Natural killer cell treated with Interleukin-12 subunit alpha and Interleukin-12 subunit beta and Interleukin-15 and Interleukin-18, amount 100 ng/mL, for 72 hours (primary cell): ENCODE data around the gene NELFCD. TPM values are rescaled to one million over a fixed set of nuclear protein-coding genes. Genes with fewer than 3 reads are reported as not detected.
A peak's percentile ranks its signal among the peaks of the same experiment; 100 is the strongest.

Source experiments
- ATAC-seq, 2 donors: fragments of 150-1000 bp; cut with Tn5 transposase in 1 of 2; sonication (Bioruptor Pico), chemical (Tn5 transposase) in 1 of 2; 2 replicates each; pipeline ENCODE4 v1.10.0; 2021
- DNase-seq: peaks from one replicate; pipeline ENCODE4 v3.0.0; 2022; ENCODE audit warnings: low spot score
- H3K27ac Mint-ChIP-seq, 2 donors: 1 replicate in 1 of 2; 2 replicates in 1 of 2; pipeline ENCODE4 v1.8.0; 2022; ENCODE audit warnings: mixed read lengths in 2 of 2, mild to moderate bottlenecking in 1 of 2, moderate library complexity in 1 of 2
- H3K27me3 Mint-ChIP-seq, 2 donors: 1 replicate in 1 of 2; 2 replicates in 1 of 2; pipeline ENCODE4 v1.8.0; 2022; ENCODE audit warnings: mixed read lengths in 2 of 2
- H3K36me3 Mint-ChIP-seq: one replicate; pipeline ENCODE4 v1.8.0; 2022; ENCODE audit warnings: mixed read lengths
- H3K4me1 Mint-ChIP-seq, 2 donors: 1 replicate in 1 of 2; 2 replicates in 1 of 2; pipeline ENCODE4 v1.8.0; 2022; ENCODE audit warnings: low read depth in 2 of 2, mixed read lengths in 2 of 2, mild to moderate bottlenecking in 1 of 2
- H3K4me3 Mint-ChIP-seq: one replicate; pipeline ENCODE4 v1.8.0; 2022; ENCODE audit warnings: mixed read lengths
- H3K9me3 Mint-ChIP-seq: 2 replicates; pipeline ENCODE4 v1.8.0; 2022; ENCODE audit warnings: mixed read lengths
- total RNA-seq, 2 donors: library from RNA; stranded (reverse); gene quantifications; one replicate each; pipeline ENCODE4 v1.2.3, GENCODE V29; 2022

Gene NELFCD
- total RNA-seq, 2 donors from 2014 or later: 89.1 to 106 TPM

DNA sequence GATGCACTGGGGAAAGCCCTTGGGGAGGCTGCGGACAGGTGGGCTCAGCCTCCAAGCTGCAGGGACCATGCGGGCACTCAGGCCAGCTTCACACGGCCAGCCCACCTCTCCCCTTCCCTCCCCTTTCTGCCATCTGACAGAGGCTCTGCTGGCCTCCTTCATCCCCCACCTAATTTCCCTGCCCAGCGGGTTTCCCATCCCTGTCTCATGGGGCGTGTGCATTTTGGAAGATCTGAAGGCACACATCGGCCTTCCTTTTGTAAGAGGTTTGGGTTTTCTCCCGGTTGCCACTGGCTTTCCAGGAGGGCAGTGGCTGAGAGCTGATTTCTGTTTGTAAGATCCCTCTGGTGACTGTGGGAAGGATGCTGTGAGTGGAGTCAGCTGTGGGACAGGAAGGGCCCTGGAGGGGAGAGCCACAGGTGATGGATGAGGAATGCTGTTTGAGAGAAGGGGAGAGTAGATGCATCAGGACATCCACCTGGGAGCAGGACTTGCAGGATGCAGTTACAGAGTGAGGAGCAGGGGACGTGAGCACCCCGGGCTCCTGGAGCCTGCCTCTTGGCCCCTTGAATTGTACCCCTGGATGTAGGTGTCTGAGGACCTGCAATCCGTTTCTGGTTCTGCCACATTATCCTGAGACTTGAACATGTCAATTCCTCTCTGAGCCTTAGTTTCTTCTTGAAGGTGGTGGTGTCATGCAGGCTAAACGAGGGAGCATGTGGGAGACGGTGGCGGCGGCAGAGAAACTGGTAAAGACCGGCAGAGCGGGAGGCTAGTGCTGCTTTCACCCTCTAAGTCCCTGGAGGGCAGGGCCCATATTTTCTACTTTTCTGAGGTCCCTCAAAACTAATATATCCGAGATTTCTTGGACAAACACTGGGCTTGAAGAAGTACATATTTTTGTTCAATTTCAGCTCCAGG, 32.2 kb downstream of the NELFCD start:
- Mint-ChIP-seq H3K4me1 (peaks cover 33 to 39% of the 10 kb centered on the region in 2 donors), H3K27ac (no peak overlapping the region), H3K27me3 (no peaks in the 10 kb centered on the region), H3K36me3 (no peaks in the 10 kb centered on the region), H3K4me3 (no peak overlapping the region), H3K9me3 (no peaks in the 10 kb centered on the region)
- DNase-seq: no peak
- ATAC-seq: no peak

DNA sequence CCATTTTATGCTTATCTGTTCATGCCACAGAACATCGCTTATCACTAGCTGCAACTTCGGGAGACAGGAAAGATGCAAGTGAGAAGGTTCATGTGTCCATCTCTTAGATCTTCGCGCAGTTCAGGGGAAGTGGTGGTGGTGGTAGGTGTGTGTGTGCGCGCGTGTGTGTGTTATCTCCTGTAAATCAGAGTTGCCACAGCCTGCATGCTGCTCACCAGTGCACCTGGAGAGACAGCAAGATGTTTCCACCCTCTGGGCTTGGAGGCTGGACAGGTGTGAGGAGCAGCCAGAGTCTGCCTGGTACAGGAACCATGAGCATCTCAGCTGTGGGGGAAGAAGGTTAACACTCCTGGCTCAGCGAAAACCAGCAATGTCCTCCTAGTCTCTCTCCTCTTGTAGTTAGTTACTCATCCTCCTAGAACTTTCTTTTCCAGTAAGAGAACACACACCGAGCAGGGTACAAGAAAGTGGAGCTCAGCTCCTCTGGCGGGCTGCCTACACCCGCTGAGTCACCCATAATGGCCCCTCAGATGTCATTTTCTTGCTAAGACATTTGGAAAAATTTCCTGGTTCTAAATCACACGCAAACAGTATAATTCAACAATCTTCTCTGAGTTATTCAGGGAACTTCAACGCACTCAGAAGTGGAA, 33.0 kb downstream of the NELFCD start:
- Mint-ChIP-seq H3K27ac (no peak overlapping the region), H3K27me3 (no peaks in the 10 kb centered on the region), H3K36me3 (no peaks in the 10 kb centered on the region), H3K4me3 (no peak overlapping the region), H3K9me3 (no peaks in the 10 kb centered on the region), H3K4me1 (peaks cover 33 to 40% of the 10 kb centered on the region in 2 donors)
- DNase-seq (no peak), ATAC-seq (peak in 1 of 2 donors; percentile 24)

DNA sequence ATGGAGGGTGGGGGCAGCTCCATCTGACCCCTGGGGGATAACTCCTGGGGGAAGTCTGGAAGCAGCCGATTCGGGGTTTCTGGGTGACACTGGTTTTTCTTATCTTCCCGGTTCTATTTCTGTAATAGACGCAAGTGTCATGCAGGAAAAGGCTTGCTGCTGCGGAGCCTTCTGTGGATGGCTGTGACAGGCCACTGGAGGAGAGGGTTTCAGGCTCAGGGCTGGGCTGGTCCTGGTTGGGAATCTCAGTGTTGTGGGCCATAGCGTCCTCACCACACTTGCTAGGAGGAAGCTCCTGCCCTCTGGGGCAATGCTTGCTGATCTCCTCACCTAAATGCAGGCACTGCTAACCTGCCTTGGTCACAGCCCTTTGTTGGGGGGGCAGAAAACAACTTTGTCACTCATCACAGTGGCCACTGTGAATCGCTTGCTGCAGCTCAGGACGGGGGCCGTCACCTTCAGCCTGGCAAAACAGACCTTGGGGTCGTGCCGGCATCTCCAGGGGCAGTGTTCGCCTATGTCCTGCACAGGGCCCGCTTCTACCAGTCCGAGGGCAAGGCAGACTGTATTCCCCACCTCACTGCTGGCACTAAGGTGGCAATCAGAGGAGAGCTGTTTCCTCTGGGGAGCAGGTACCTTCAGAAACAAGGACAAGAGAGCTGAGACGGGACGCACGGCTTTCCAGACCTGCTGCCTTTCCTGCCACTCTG, 33.8 kb downstream of the NELFCD start:
- Mint-ChIP-seq H3K4me1 (peaks cover 33 to 43% of the 10 kb centered on the region in 2 donors), H3K27me3 (no peaks in the 10 kb centered on the region), H3K36me3 (no peaks in the 10 kb centered on the region), H3K4me3 (no peak overlapping the region), H3K9me3 (no peaks in the 10 kb centered on the region), H3K27ac (no peak overlapping the region)
- ATAC-seq (no peak), DNase-seq (no peak)

DNA sequence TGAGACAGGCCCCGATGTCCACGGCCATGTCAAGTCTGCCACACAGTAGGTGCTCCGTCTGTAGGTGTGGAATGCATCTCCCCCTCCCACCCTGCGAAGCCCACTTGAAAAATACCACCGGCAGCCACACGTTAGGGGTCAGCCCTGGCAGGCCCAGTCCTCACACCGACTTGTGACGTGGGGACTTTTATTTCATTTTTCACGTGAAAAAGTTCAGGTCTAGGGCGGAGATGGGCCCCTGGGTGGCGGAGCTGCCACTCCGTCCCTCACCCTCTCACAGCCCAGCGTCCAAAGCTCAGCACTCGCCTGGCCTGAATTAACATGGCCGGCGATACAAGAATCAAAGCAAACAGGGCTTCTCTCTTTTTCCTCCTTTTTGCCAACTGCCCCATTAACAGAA, 34.4 kb downstream of the NELFCD start:
- no peaks in the 10 kb centered on the region for H3K36me3 Mint-ChIP-seq
- DNase-seq (no peak), ATAC-seq (no peak)
- no peaks in the 10 kb centered on the region for H3K27me3 Mint-ChIP-seq
- H3K4me1 Mint-ChIP-seq: peaks cover 33 to 43% of the 10 kb centered on the region in 2 donors
- no peak overlapping the region for H3K27ac Mint-ChIP-seq
- H3K4me3 Mint-ChIP-seq: no peak overlapping the region
- H3K9me3 Mint-ChIP-seq: no peaks in the 10 kb centered on the region

DNA sequence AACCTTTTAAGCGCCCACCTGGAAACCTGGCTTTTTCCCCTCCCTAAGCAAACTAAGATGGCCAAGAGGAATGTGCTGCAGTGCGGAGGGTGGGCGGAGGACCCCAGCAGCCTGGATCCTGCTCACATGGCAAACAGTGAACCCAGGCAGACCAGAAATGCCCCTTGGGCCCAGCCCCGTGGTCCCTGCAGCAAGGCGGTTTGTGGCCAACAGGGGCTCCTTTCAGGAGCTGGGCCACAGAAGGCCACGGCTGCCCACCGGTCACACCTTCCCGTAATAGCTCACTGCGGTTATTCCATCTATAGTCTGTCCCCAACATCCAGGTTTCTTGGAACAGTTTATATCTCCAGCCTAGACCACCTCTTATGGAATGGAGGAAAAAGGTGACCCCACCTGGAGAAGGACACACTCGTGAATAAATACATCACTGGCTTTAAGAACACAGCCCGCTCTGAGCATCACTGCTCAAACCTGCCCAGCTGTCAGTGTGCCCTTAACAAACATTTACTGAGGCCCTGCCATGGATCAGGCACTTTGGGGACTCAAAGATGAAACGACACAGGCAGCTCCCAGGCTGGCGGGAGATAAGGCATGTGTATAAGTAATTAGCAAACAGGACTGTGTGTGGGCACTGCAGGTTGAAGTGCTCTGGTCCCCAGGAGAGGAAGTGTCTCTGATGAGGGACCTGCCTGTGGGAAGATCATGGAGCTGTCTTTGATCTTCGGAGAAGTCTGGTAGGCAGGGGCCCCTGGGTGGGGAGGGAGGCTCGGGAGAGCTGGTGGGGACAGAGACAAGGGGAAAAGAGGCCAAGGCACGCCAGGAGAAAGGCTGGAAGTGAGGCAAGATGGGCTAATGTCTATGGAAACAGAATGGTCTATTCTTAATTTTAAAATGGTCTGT, 35.0 kb downstream of the NELFCD start:
- H3K27ac Mint-ChIP-seq: no peak overlapping the region
- DNase-seq: no peak
- H3K4me3 Mint-ChIP-seq: no peak overlapping the region
- H3K27me3 Mint-ChIP-seq: no peaks in the 10 kb centered on the region
- H3K9me3 Mint-ChIP-seq: no peaks in the 10 kb centered on the region
- no peak for ATAC-seq
- H3K4me1 Mint-ChIP-seq: peaks cover 38 to 48% of the 10 kb centered on the region in 2 donors
- no peaks in the 10 kb centered on the region for H3K36me3 Mint-ChIP-seq

DNA sequence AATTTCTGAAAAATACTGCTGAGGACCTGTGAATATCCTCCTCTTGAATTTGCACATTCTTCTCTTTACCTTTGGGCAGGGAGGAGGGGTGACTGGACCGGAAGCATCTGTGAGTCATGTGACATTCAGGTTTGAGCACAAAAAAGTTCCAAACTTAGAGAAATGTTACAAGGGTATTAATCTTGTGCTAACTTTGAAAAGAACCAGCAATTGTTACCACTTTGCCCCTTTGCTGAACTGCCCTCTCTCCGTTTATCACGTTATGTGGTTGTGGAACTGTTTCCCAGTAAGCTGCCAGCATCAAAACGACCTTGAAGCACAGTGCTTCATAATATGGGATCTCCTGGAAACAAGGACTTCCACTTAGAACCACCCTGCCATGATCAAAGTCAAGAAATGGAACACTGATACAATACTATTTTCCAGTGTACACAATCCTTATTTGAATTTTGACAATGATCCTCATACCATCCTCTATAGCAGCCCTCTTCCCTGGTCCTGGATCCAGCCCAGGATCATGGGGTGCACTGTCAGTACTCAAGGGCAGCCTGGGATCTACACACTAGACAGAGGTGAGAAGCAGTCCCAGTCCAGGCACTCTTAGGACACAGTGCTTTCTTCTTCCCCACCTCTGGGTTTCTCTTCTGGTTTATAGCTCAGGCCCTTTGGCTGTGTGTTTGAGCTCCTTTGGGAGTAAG, 35.9 kb downstream of the NELFCD start:
- ATAC-seq: no peak
- no peaks in the 10 kb centered on the region for H3K9me3 Mint-ChIP-seq
- no peak overlapping the region for H3K4me3 Mint-ChIP-seq
- no peaks in the 10 kb centered on the region for H3K36me3 Mint-ChIP-seq
- peaks cover 34 to 44% of the 10 kb centered on the region in 2 donors for H3K4me1 Mint-ChIP-seq
- peak overlapping the region; percentile 28 to 31 for H3K27ac Mint-ChIP-seq
- H3K27me3 Mint-ChIP-seq: no peaks in the 10 kb centered on the region
- no peak for DNase-seq

DNA sequence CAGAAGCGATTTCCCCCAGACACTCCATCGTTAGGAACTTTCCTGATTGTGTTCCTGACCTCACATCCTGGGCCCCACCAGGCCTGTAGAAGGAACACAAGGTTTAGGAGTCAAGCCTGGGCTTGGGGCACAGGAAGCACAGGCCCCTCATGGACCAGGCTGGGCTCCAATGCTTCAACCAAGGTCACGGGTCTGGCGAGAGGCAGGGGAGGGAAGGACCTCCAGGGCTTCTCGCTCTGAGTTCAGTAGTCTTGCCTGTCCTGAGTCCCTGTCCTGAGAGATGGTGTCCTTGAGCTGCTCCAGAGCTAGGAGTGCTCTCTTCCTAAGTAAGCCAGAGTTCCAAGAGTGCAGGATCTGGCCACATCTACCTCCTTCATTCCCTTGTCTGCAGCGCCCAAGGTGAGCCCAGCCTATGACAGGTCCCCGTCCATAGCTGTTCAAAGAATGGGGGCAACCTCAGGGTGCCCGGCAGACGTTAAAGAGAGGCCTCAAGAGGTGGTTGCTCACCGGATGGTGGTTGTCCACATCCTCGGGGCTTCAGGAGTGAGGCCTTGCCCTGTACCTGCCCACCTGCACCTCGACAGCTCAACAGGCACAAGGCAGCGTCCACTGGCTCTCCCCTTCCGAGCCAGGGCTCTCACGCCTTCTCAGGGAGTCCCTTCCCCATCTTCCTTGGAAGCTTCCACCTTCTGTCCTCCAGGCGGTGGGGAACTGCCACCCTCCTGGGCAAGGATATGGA, 36.6 kb downstream of the NELFCD start:
- Mint-ChIP-seq H3K4me3 (no peak overlapping the region), H3K9me3 (no peaks in the 10 kb centered on the region), H3K27me3 (no peaks in the 10 kb centered on the region), H3K4me1 (peaks cover 38 to 42% of the 10 kb centered on the region in 2 donors), H3K27ac (peak overlapping the region; percentile 28 to 31), H3K36me3 (peaks cover 4% of the 10 kb centered on the region)
- no peak for ATAC-seq
- DNase-seq: no peak

DNA sequence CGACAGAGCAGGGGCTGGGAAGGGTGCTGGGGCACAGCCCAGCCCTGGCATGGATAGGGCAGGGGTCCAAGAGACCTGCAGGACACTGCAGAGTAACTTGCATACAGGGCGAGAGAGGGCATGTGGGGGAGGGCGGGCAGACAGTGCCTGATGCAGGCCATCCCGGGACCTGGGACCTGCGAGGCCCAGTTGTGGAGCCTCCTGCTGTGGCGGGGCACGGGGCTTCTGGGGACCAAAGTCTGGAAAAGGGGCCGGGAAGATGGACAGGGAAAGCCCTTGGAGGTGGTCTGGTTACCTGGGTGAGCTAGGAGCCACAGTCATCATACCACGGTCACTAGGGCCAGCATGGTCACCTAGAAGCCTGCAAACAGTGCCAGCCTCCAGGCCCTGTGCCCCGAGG, 37.8 kb downstream of the NELFCD start:
- DNase-seq: no peak
- no peak overlapping the region for H3K27ac Mint-ChIP-seq

DNA sequence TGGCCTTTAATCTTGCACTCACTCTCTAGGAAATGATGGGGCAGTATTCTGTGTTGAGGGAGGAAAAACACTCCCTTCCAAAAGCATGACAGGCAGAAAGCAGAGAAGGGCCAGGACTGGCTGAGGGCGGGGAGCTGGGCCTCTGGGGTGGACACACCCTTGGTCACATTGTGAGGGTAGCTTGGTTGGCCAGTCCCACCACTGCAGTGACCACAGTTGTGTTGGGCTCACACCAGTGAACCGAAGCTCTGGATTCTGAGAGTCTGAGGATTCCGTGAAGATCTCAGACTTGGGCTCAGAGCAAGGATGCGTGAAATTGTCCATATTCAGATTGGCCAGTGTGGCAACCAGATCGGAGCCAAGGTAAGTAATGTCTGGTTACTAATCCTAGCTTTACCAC, 38.2 kb downstream of the NELFCD start, which contains the start of gene TUBB1:
TSS of gene TUBB1 (plus strand) at position 213 of the 400 bp plus-strand sequence. CDS start at position 307, 94 bp downstream.
- H3K27me3 Mint-ChIP-seq: no peaks in the 10 kb centered on the region
- H3K4me1 Mint-ChIP-seq: peaks cover 30 to 32% of the 10 kb centered on the region in 2 donors
- H3K4me3 Mint-ChIP-seq: no peak within 1 kb of the TSS
- DNase-seq (no peak), ATAC-seq (no peak)
- peaks cover 6% of the 10 kb centered on the region for H3K36me3 Mint-ChIP-seq
- no peak within 1 kb of the TSS for H3K27ac Mint-ChIP-seq
- no peaks in the 10 kb centered on the region for H3K9me3 Mint-ChIP-seq

More for the DNA sequence above, 37.8 kb downstream of the NELFCD start:
- Mint-ChIP-seq H3K36me3 (peaks cover 6% of the 10 kb centered on the region), H3K4me3 (no peak overlapping the region), H3K4me1 (peaks cover 34 to 36% of the 10 kb centered on the region in 2 donors), H3K9me3 (no peaks in the 10 kb centered on the region), H3K27me3 (no peaks in the 10 kb centered on the region)
- no peak for ATAC-seq

DNA sequence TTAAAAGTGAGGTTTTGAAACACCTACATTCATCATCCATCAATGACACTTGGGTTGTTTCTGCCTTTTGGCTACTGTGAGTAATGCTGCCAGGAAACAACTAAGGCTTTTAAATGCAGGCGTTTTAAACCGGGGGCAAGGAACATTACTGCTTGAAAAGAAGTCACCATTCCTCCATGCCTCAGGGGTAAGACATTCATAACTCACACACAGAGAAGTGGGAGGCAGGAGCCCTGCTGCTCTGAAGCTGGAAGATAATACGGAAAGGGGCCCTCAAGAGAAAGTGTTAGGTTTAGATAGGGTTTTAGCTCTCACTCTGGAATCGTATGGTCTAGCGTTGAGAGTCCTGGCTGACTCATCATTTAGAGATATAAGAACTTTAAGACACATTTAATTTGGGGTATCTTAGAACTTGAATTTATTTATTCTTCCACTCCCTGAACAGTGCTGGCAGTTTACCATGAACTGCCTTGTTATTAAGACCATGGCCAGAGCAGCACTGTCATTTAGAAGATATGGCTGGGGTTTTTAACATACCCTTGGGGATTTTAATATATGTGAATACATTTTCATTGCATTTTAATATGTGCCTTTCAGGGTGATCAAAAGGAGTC, 40.0 kb downstream of the NELFCD start:
- Mint-ChIP-seq H3K27ac (no peak overlapping the region), H3K9me3 (no peaks in the 10 kb centered on the region), H3K36me3 (peaks cover 18% of the 10 kb centered on the region), H3K4me3 (no peak overlapping the region), H3K27me3 (no peaks in the 10 kb centered on the region), H3K4me1 (peaks cover 33 to 35% of the 10 kb centered on the region in 2 donors)
- no peak for ATAC-seq
- no peak for DNase-seq

DNA sequence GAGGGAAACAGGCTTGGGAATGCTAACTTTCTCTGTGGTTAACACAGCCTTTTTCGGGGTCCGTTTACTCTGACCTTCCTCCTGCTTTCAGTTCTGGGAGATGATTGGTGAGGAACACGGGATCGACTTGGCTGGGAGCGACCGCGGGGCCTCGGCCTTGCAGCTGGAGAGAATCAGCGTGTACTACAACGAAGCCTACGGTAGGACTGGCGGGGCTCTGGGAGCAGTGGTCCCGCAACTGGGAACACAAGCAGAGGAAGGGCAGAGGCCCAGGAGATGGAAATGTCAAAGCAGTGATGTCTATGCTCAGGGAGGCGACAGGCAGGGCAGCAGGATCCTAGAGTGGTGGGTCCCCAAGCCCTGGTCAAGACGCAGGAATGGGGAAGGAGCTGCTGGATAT, 41.7 kb downstream of the NELFCD start:
- no peak for ATAC-seq
- H3K27ac Mint-ChIP-seq: no peak overlapping the region
- H3K36me3 Mint-ChIP-seq: peaks cover 31% of the 10 kb centered on the region

DNA sequence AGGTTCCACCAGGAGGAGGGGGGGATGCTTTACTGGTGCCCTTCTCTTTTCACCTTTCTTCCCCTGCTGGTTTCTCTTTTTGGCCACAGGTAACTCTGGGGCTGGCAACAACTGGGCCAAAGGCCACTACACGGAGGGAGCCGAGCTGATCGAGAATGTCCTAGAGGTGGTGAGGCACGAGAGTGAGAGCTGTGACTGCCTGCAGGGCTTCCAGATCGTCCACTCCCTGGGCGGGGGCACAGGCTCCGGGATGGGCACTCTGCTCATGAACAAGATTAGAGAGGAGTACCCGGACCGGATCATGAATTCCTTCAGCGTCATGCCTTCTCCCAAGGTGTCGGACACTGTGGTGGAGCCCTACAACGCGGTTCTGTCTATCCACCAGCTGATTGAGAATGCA, 42.6 kb downstream of the NELFCD start:
- peaks cover 30 to 45% of the 10 kb centered on the region in 2 donors for H3K4me1 Mint-ChIP-seq
- ATAC-seq: no peak
- DNase-seq: no peak
- H3K27me3 Mint-ChIP-seq: no peaks in the 10 kb centered on the region
- H3K36me3 Mint-ChIP-seq: peaks cover 32% of the 10 kb centered on the region
- no peak overlapping the region for H3K27ac Mint-ChIP-seq
- H3K4me3 Mint-ChIP-seq: no peak overlapping the region
- no peaks in the 10 kb centered on the region for H3K9me3 Mint-ChIP-seq

More for the DNA sequence above, 41.7 kb downstream of the NELFCD start:
- Mint-ChIP-seq H3K4me3 (no peak overlapping the region), H3K9me3 (no peaks in the 10 kb centered on the region), H3K4me1 (peaks cover 27 to 38% of the 10 kb centered on the region in 2 donors), H3K27me3 (no peaks in the 10 kb centered on the region)
- DNase-seq: no peak
